ENCODE data around the gene CPNE7. TPM values are rescaled to one million over a fixed set of nuclear protein-coding genes. Genes with fewer than 3 reads are reported as not detected.

CPNE7 gene
- total RNA-seq, 2 experiments from 2014 or later, result 8.5 to 9.5 TPM

DNA sequence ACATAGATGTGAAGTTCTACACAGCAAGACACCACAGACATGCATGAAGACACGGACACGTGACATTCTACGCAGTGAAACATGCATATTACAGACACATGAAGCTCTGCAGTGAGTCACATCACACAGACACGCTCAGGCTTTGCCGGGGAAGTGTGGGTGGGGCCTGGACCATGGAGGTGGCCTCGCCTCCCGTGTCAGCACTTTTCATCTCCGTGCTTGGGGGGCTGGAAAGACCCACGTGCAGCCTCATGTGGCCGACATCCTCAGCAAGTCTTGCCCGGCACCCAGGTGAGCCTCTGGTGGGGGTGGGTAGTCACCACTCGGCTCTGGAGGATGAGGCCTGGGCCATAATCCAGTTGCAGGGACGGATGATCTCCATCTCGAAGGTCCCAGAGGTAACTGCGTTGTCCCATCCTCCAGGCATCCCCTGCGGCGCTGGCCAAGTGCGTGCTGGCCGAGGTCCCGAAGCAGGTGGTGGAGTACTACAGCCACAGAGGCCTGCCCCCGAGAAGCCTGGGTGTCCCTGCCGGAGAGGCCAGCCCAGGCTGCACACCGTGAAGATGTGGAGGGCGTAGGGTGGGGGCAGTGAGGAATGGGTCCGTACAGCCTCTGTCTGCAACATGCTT is 20.6 kb downstream of the CPNE7 start:
- no peaks in the 10 kb centered on the region for H3K9me3 Mint-ChIP-seq
- H3K27me3 Mint-ChIP-seq, result no peaks in the 10 kb centered on the region
- H3K4me1 Mint-ChIP-seq (ENCODE audit: low read depth), result peaks cover 7% of the 10 kb centered on the region
- intact Hi-C loops (cut with micrococcal nuclease), result no loop called here
- H3K36me3 Mint-ChIP-seq (ENCODE audit: low read depth), result no peaks in the 10 kb centered on the region
- ChIA-PET POLR2A (no interaction called here), CTCF (no interaction called here)
- H3K4me3 Mint-ChIP-seq, result no peak overlapping the region
- no peak overlapping the region for H3K27ac Mint-ChIP-seq
- no peak for ATAC-seq
- DNase-seq, result no peak
- TF ChIP-seq, protein P1, sequence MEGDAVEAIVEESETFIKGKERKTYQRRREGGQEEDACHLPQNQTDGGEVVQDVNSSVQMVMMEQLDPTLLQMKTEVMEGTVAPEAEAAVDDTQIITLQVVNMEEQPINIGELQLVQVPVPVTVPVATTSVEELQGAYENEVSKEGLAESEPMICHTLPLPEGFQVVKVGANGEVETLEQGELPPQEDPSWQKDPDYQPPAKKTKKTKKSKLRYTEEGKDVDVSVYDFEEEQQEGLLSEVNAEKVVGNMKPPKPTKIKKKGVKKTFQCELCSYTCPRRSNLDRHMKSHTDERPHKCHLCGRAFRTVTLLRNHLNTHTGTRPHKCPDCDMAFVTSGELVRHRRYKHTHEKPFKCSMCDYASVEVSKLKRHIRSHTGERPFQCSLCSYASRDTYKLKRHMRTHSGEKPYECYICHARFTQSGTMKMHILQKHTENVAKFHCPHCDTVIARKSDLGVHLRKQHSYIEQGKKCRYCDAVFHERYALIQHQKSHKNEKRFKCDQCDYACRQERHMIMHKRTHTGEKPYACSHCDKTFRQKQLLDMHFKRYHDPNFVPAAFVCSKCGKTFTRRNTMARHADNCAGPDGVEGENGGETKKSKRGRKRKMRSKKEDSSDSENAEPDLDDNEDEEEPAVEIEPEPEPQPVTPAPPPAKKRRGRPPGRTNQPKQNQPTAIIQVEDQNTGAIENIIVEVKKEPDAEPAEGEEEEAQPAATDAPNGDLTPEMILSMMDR (IDR thresholded peaks at IDR 0.05), result no peak

DNA sequence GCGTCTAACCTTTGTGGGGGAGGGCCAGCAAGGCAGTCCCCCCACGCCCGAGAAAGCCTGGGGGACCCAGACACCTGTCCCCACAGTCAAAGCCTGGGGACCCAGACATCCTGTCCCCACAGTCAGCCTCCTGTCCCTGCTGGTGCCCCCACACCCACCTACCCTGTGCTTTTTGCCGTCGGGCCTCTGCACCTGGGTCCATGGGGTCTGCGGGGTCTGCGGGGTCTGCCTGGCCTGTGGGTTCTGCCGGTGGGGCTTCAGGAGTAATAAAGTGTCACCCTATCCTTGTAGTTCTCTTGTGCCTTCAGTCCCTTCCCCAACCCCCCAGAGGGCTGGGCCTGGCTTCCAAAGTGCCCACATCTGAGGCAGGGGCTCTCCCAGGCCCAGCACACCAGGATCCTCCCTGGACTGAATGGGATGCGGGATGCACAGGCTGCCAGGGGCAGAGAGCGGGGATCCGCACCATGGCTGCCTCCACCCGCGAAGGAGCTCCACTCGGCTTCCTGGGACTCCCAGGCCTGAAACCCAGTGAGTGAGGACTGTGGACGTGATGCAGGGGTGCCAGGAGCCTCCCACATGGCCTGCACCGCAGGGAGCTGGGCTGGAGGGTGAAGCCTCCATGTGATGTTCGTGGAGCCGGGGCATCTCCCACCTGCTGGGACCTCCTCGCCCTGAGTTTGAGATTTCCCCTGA is 21.5 kb downstream of the CPNE7 start:
- H3K9me3 Mint-ChIP-seq, result no peaks in the 10 kb centered on the region
- no peak overlapping the region for H3K27ac Mint-ChIP-seq
- intact Hi-C loops (cut with micrococcal nuclease), result no loop called here
- POLR2A ChIA-PET, result no interaction called here
- peaks cover 9% of the 10 kb centered on the region for H3K4me1 Mint-ChIP-seq (ENCODE audit: low read depth)
- no peak for DNase-seq
- no peak for ATAC-seq
- TF ChIP-seq, protein P1 (IDR thresholded peaks at IDR 0.05), result no peak
- no peaks in the 10 kb centered on the region for H3K36me3 Mint-ChIP-seq (ENCODE audit: low read depth)
- H3K27me3 Mint-ChIP-seq, result no peaks in the 10 kb centered on the region
- H3K4me3 Mint-ChIP-seq, result no peak overlapping the region
- CTCF ChIA-PET, result no interaction called here

DNA sequence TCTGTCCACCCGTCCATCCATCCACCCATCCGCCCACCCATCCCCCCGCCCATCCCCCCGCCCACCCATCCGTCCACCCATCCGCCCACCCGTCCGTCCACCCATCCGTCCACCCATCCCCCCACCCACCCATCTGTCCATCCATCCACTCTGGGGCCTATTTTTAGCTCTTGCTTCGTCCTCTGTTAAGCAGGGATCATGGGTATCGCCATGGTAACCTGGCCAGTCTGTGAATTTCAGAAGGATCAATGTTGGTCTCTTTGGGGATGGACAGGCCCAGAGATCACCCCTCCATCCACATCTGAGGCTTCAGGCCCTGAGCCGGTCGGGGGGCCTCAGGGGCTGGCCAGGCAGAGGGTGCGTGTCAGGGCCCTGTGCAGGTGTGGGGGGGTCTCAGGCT is 22.6 kb downstream of the CPNE7 start:
- peak; percentile 45 for DNase-seq
- no peak for ATAC-seq
- H3K27ac Mint-ChIP-seq, result no peak overlapping the region
- intact Hi-C loops (cut with micrococcal nuclease), result no loop called here
- ChIA-PET CTCF (interaction anchor here (0.5 kb wide), 1 partner anchor 9 kb away, joined by 3 read pairs; no protein-coding TSS in a partner anchor), POLR2A (no interaction called here)
- no peaks in the 10 kb centered on the region for H3K27me3 Mint-ChIP-seq
- no peak overlapping the region for H3K4me3 Mint-ChIP-seq
- no peaks in the 10 kb centered on the region for H3K36me3 Mint-ChIP-seq (ENCODE audit: low read depth)
- no peaks in the 10 kb centered on the region for H3K9me3 Mint-ChIP-seq
- TF ChIP-seq, protein P1 (IDR thresholded peaks at IDR 0.05), result no peak
- H3K4me1 Mint-ChIP-seq (ENCODE audit: low read depth), result peaks cover 19% of the 10 kb centered on the region

- DNase-seq, result peak; percentile 75
- TF ChIP-seq, protein P1 (IDR thresholded peaks at IDR 0.05), result peak; percentile 44
- POLR2A ChIA-PET, result interaction anchor here (2.1 kb wide), 1 partner anchor 58 kb away, joined by 6 read pairs; the partner anchor contains the start of genes CHMP1A and SPATA33
- CTCF ChIA-PET, result interaction anchor here (1.5 kb wide), 1 partner anchor 34 kb away, joined by 6 read pairs; no protein-coding TSS in a partner anchor
- Mint-ChIP-seq H3K9me3 (no peaks in the 10 kb centered on the region), H3K27ac (no peak overlapping the region), H3K4me1 (ENCODE audit: low read depth) (peaks cover 12% of the 10 kb centered on the region), H3K27me3 (no peaks in the 10 kb centered on the region), H3K4me3 (no peak overlapping the region), H3K36me3 (ENCODE audit: low read depth) (no peaks in the 10 kb centered on the region)
- intact Hi-C loops (cut with micrococcal nuclease), result no loop called here
- peak; percentile 45 for ATAC-seq
These were observed 23.9 kb downstream of the CPNE7 start for GRCh38 chr16:89599451-89599858.

DNA sequence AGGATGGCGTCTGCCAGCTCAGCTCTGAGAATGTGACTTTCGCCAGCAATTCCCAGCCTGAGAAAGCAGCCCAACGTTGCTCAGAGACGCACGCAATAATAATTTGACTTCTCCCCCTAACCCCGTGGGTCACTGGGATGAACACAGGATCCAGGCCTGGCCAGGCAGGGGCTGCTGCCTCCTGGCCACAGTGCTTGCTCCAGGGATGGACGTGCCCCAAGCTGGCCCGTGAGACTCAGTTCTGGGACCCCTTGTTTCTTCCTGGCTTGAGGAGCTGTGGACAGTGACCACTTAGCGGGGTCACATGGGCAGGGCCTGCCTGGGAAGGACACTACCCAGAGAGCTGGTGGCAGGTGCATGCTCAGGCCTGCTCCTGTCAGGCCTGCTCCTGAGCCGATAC is 24.3 kb downstream of the CPNE7 start:
- ATAC-seq (no peak), DNase-seq (no peak)
- no peaks in the 10 kb centered on the region for H3K9me3 Mint-ChIP-seq
- ChIA-PET CTCF (interaction anchor here (1.5 kb wide), 1 partner anchor 35 kb away, joined by 6 read pairs; no protein-coding TSS in a partner anchor), POLR2A (interaction anchor here (1.1 to 2.1 kb wide), 2 partner anchors 15 to 58 kb away, joined by 3 to 6 read pairs; partner anchors contain the start of genes CHMP1A and SPATA33)
- intact Hi-C loops (cut with micrococcal nuclease), result no loop called here
- H3K4me1 Mint-ChIP-seq (ENCODE audit: low read depth), result peaks cover 12% of the 10 kb centered on the region
- H3K27ac Mint-ChIP-seq, result no peak overlapping the region
- no peaks in the 10 kb centered on the region for H3K27me3 Mint-ChIP-seq
- TF ChIP-seq, protein P1 (IDR thresholded peaks at IDR 0.05), result no peak
- no peaks in the 10 kb centered on the region for H3K36me3 Mint-ChIP-seq (ENCODE audit: low read depth)
- H3K4me3 Mint-ChIP-seq, result no peak overlapping the region

Measured in activated CD8-positive, alpha-beta T cell treated with anti-CD3 and anti-CD28 coated beads for 36 hours (primary cell).